HCT116 (cell line): ENCODE measurements around the gene SH3YL1. TPM values are rescaled to one million over a fixed set of nuclear protein-coding genes. Genes with fewer than 3 reads are reported as not detected.

Source experiments
- ATAC-seq: fragments of 200-7000 bp; cut with Tn5 transposase; 2 replicates; pipeline ENCODE4 v1.9.1; 2020; ENCODE audit warnings: mild to moderate bottlenecking, moderate library complexity
- Bru-seq: library from RNA; stranded (reverse); fragments of 400-500 nt; gene quantifications from one replicate; lab custom pipeline; 2021; lab: Mats Ljungman, UMichigan
- BruChase-seq, 2 experiments: library from RNA; stranded (reverse); fragments of 400-500 nt; gene quantifications; one replicate each; lab custom pipeline; 2021; lab: Mats Ljungman, UMichigan
- BruUV-seq: library from RNA; stranded (reverse); fragments of 400-500 nt; replicated peaks from 2 replicates; lab custom pipeline; 2021; lab: Mats Ljungman, UMichigan
- CTCF ChIA-PET: fragments of 300-600 bp; sonication (Branson Sonifier 250); formaldehyde crosslinking; loops from one replicate; lab custom pipeline; 2021; ENCODE audit warnings: antibody characterized with exemption; lab: Charles Lee
- POLR2A ChIA-PET: fragments of 300-600, 350-600 bp; sonication (Branson Sonifier 250); formaldehyde crosslinking; loops from one replicate; lab custom pipeline; 2021; ENCODE audit warnings: antibody characterized with exemption; lab: Charles Lee
- RAD21 ChIA-PET, 2 experiments: fragments of 300-600 bp; sonication (Branson Sonifier 250); formaldehyde crosslinking; loops; one replicate each; lab custom pipeline; 2023; ENCODE audit warnings: low total read pairs in 2 of 2; ENCODE audit not compliant: uncharacterized antibody in 2 of 2, unreplicated experiment in 2 of 2, low non-redundant PET in 1 of 2; lab: Charles Lee
- DNase-seq: peaks from one replicate; pipeline ENCODE4 v3.0.0-alpha.2; 2010; ENCODE audit warnings: low read depth, low spot score
- H2AFZ ChIP-seq: fragments of 200-600 bp; shearing (Covaris generic), sonication (generic); 2 replicates; pipeline ENCODE4 v1.6.1; 2017; ENCODE audit warnings: low read depth, mixed run types, mixed read lengths, antibody characterized with exemption, low read length; ENCODE audit not compliant: poor library complexity, severe bottlenecking
- H3K27ac ChIP-seq: 2 replicates; pipeline ENCODE4 v1.5.1; 2012; ENCODE audit warnings: low read depth, low read length
- H3K27me3 ChIP-seq: fragments of 200-600 bp; sonication (generic); 2 replicates; pipeline ENCODE4 v1.6.1; 2016; ENCODE audit warnings: mixed run types, low read length, mixed read lengths; ENCODE audit not compliant: insufficient read depth
- H3K36me3 ChIP-seq, 2 experiments: fragments of 200-500 bp in 1 of 2; fragments of 200-600 bp in 1 of 2; sonication (Bioruptor generic) in 1 of 2; sonication (generic) in 1 of 2; 2 replicates each; pipeline versions ENCODE4 v1.5.1 to v1.6.1; 2014 to 2016; ENCODE audit warnings: low read length in 2 of 2, inconsistent platforms in 1 of 2, mixed read lengths in 1 of 2, mixed run types in 1 of 2; ENCODE audit not compliant: insufficient read depth in 2 of 2, control insufficient read depth in 1 of 2
- H3K4me1 ChIP-seq, 2 experiments: fragments of 200-600 bp in 1 of 2; sonication (generic) in 1 of 2; 2 replicates each; pipeline versions ENCODE4 v1.5.1 to v1.6.1; 2012 to 2017; ENCODE audit warnings: low read length in 2 of 2, inconsistent platforms in 1 of 2, mild to moderate bottlenecking in 1 of 2, mixed read lengths in 1 of 2, mixed run types in 1 of 2, moderate library complexity in 1 of 2; ENCODE audit not compliant: insufficient read depth in 2 of 2, control insufficient read depth in 1 of 2
- H3K4me2 ChIP-seq: fragments of 200-600 bp; sonication (generic); 2 replicates; pipeline ENCODE4 v1.6.1; 2017; ENCODE audit warnings: mixed run types, low read length, mixed read lengths
- H3K4me3 ChIP-seq, 2 experiments: fragments of 200-600 bp in 1 of 2; sonication (generic) in 1 of 2; replicated peaks in 1 of 2; 2 replicates each; pipeline ENCODE4 v1.5.1; 2011 to 2016; ENCODE audit warnings: low read length in 2 of 2, control low read depth in 1 of 2, low read depth in 1 of 2, mild to moderate bottlenecking in 1 of 2, mixed read lengths in 1 of 2, mixed run types in 1 of 2
- H3K79me2 ChIP-seq: fragments of 200-600 bp; sonication (generic); 2 replicates; pipeline ENCODE4 v1.6.1; 2017; ENCODE audit warnings: mild to moderate bottlenecking, mixed run types, low read length, moderate library complexity, mixed read lengths; ENCODE audit not compliant: insufficient read depth
- H3K9ac ChIP-seq: fragments of 200-600 bp; sonication (generic); 2 replicates; pipeline ENCODE4 v1.6.1; 2016; ENCODE audit warnings: low read length, mixed read lengths
- H3K9me2 ChIP-seq: fragments of 200-600 bp; sonication (generic), shearing (Covaris generic); 2 replicates; pipeline ENCODE4 v1.6.1; 2017; ENCODE audit warnings: mixed run types, mild to moderate bottlenecking, moderate library complexity; ENCODE audit not compliant: insufficient read depth
- H3K9me3 ChIP-seq, 2 experiments: fragments of 200-500 bp in 1 of 2; fragments of 200-600 bp in 1 of 2; sonication (Bioruptor generic) in 1 of 2; sonication (generic) in 1 of 2; 2 replicates each; pipeline ENCODE4 v1.6.1; 2014 to 2017; ENCODE audit warnings: low read length in 2 of 2, mixed read lengths in 2 of 2, inconsistent platforms in 1 of 2, low read depth in 1 of 2, mild to moderate bottlenecking in 1 of 2, mixed run types in 1 of 2, moderate library complexity in 1 of 2; ENCODE audit not compliant: control insufficient read depth in 1 of 2, insufficient read depth in 1 of 2
- H4K20me1 ChIP-seq: fragments of 200-600 bp; sonication (generic), shearing (Covaris generic); 2 replicates; pipeline ENCODE4 v1.6.1; 2017; ENCODE audit warnings: mixed run types, mild to moderate bottlenecking, moderate library complexity; ENCODE audit not compliant: insufficient read depth
- CBX3 ChIP-seq: IDR thresholded peaks from 2 replicates; pipeline ENCODE4 v1.6.1; 2012; ENCODE audit warnings: low read depth
- CEBPB ChIP-seq: IDR thresholded peaks from 2 replicates; pipeline ENCODE4 v1.6.1; 2012; ENCODE audit warnings: low read depth
- EGR1 ChIP-seq: IDR thresholded peaks from 2 replicates; pipeline ENCODE4 v1.6.1; 2012; ENCODE audit warnings: low read depth
- ELF1 ChIP-seq: IDR thresholded peaks from 2 replicates; pipeline ENCODE4 v1.6.1; 2012; ENCODE audit warnings: low read depth, borderline replicate concordance
- EZH2 ChIP-seq: fragments of 200-600 bp; sonication (generic); IDR thresholded peaks from 2 replicates; pipeline ENCODE4 v1.6.1; 2017; ENCODE audit warnings: antibody characterized with exemption, mixed run types
- EZH2phosphoT487 ChIP-seq: fragments of 200-600 bp; IDR thresholded peaks from 2 replicates; pipeline ENCODE4 v1.6.1; 2018; ENCODE audit warnings: antibody characterized with exemption, borderline replicate concordance
- JUND ChIP-seq: IDR thresholded peaks from 2 replicates; pipeline ENCODE4 v1.6.1; 2012
- MAX ChIP-seq: IDR thresholded peaks from 2 replicates; pipeline ENCODE4 v1.6.1; 2012
- POLR2A ChIP-seq: IDR thresholded peaks from 2 replicates; pipeline ENCODE4 v1.7.0; 2011; ENCODE audit warnings: borderline replicate concordance; ENCODE audit not compliant: insufficient read depth, insufficient read length; ENCODE audit errors: extremely low read depth
- POLR2AphosphoS5 ChIP-seq: IDR thresholded peaks from 2 replicates; pipeline ENCODE4 v1.6.1; 2011; ENCODE audit warnings: mild to moderate bottlenecking, low read depth, low read length, moderate library complexity
- RAD21 ChIP-seq: IDR thresholded peaks from 2 replicates; pipeline ENCODE4 v1.6.1; 2012; ENCODE audit warnings: low read depth, mild to moderate bottlenecking
- SIN3A ChIP-seq: IDR thresholded peaks from 2 replicates; pipeline ENCODE4 v1.6.1; 2012; ENCODE audit warnings: low read depth
- SP1 ChIP-seq: IDR thresholded peaks from 2 replicates; pipeline ENCODE4 v1.6.1; 2012; ENCODE audit warnings: low read depth
- SRF ChIP-seq: IDR thresholded peaks from 2 replicates; pipeline ENCODE4 v1.6.1; 2012; ENCODE audit warnings: low read depth
- YY1 ChIP-seq: IDR thresholded peaks from 2 replicates; pipeline ENCODE4 v1.6.1; 2011; ENCODE audit warnings: low read length, low read depth, moderate library complexity, mild to moderate bottlenecking; ENCODE audit not compliant: insufficient replicate concordance; ENCODE audit errors: extremely low read depth
- ZBTB33 ChIP-seq: IDR thresholded peaks from 2 replicates; pipeline ENCODE4 v1.6.1; 2011; ENCODE audit warnings: mild to moderate bottlenecking, low read length, moderate library complexity; ENCODE audit not compliant: insufficient replicate concordance; ENCODE audit errors: extremely low read depth
- ZFX ChIP-seq: fragments of 450-650 bp; IDR thresholded peaks from 2 replicates; pipeline ENCODE4 v1.6.1; 2017
- ZNF274 ChIP-seq: fragments of 200-500 bp; sonication (Bioruptor generic); IDR thresholded peaks from 2 replicates; pipeline ENCODE4 v1.6.1; 2014; ENCODE audit warnings: mild to moderate bottlenecking, low read depth, low read length, inconsistent platforms
- intact Hi-C: fragments of 100-400 bp; cut with micrococcal nuclease; formaldehyde crosslinking; loops from 2 replicates; pipeline ENCODE4 v1.10.0; 2022
- long read RNA-seq: library from polyadenylated mRNA; unstranded; transcript quantifications from one replicate; pipeline ENCODE4 v2.0.0, GENCODE V29; 2021; ENCODE audit not compliant: unreplicated experiment
- polyA plus RNA-seq: library from polyadenylated mRNA; unstranded; fragments of >200 nt; gene quantifications from 2 replicates; pipeline ENCODE4 v1.2.1, GENCODE V29; 2012; ENCODE audit warnings: missing spikeins
- total RNA-seq: library from RNA; stranded (reverse); gene quantifications from one replicate; pipeline ENCODE4 v1.2.1, GENCODE V29; 2021; ENCODE audit not compliant: unreplicated experiment

The SH3YL1 gene
- total RNA-seq (32.8 TPM), Bru-seq, nascent RNA (percentile 74 among the genes with signal in this experiment), BruChase-seq, experiment 1, labeled RNA remaining after a 6-hour chase (percentile 74 among the genes with signal in this experiment), BruChase-seq, experiment 2, labeled RNA remaining after a 2-hour chase (percentile 78 among the genes with signal in this experiment)
- polyA plus RNA-seq: 14.2 and 21.8 TPM in 2 replicates
- long read RNA-seq, transcript SH3YL1-205 (9 exons, 1,695 nt): minor isoform, 10 of 62 reads
- long read RNA-seq, transcript SH3YL1-201 (10 exons, 1,763 nt): major isoform, 13 of 62 reads
- long read RNA-seq, partial matches to known transcripts: 5 of 62 reads
- long read RNA-seq, other reads (novel, unspliced or antisense): 33 of 62 reads

GRCh38 chr2:263774-264492, at the start of gene SH3YL1:
TSS of gene SH3YL1 (minus strand) at chr2:264032. CDS start at chr2:263984, 48 bp downstream.
- Histone ChIP-seq H3K9ac (peak within 1 kb of the TSS; percentile 94), H3K36me3 (peaks cover 0 to under 1% of the 10 kb centered on the region in 2 experiments; a peak in 2 of 4 replicates), H3K9me3 (peaks cover 0 to 1% of the 10 kb centered on the region in 2 experiments; a peak in 1 of 4 replicates), H3K4me3 (peak within 1 kb of the TSS; percentile 82 to 96), H3K9me2 (no peaks in the 10 kb centered on the region), H4K20me1 (peaks cover 18% of the 10 kb centered on the region; the same call in 1 of the 2 replicates), H3K27me3 (no peaks in the 10 kb centered on the region), H3K4me2 (peak within 1 kb of the TSS; percentile 83), H3K27ac (peak within 1 kb of the TSS; percentile 80), H3K79me2 (peaks cover 53% of the 10 kb centered on the region), H3K4me1 (peaks cover 12 to 27% of the 10 kb centered on the region in 2 experiments; a peak in 3 of 4 replicates), H2AFZ (no peak within 1 kb of the TSS)
- intact Hi-C loops: loop anchor here (2.0 kb wide), 1 partner anchor 413 kb away; the partner anchor contains the start of gene TMEM18
- POLR2A ChIA-PET: no interaction called here
- RAD21 ChIA-PET: no interaction called here
- DNase-seq: peak; percentile 16
- TF ChIP-seq ELF1 (no peak), RAD21 (no peak), ZFX (peak; percentile 46; the same call in 1 of the 2 replicates), SIN3A (peak; percentile 46; the same call in 1 of the 2 replicates), SRF (no peak), ZBTB33 (no peak), EZH2phosphoT487 (no peak), SP1 (peak; percentile 17; the same call in 1 of the 2 replicates), YY1 (no peak), MAX (peak; percentile 88), JUND (no peak), ZNF274 (no peak), CBX3 (peak; percentile 74), POLR2AphosphoS5 (peak; percentile 66), CEBPB (no peak), POLR2A (no peak), EZH2 (no peak), EGR1 (peak; percentile 66)
- peak; percentile 57 for ATAC-seq
- no TSS peak for BruUV-seq
- CTCF ChIA-PET: interaction anchor here (0.7 kb wide), 1 partner anchor 69 kb away, joined by 3 read pairs; no protein-coding TSS in a partner anchor
